Measurements from ENCODE around the gene NPPC. TPM values are rescaled to one million over a fixed set of nuclear protein-coding genes. Genes with fewer than 3 reads are reported as not detected.

Gene NPPC
- not detected in 2 replicates for total RNA-seq

GRCh38 chr2:231926180-231926741, at the start of gene NPPC:
Gene NPPC, minus strand, starts transcription at chr2:231926396. Its CDS starts 147 bp downstream, at chr2:231926249.

GRCh38 chr2:231961349-231962166, 35.4 kb upstream of the NPPC start, which contains the start of gene DIS3L2:
Gene DIS3L2, plus strand, starts transcription at chr2:231961713. Its CDS starts 53,215 bp downstream, at chr2:232014928.

Other genes starting within 250 kb of the NPPC start
- 655 and 888 TPM in 2 replicates for gene PTMA, start 217.9 kb downstream of the NPPC start, total RNA-seq
- 15.7 and 20.4 TPM in 2 replicates for gene PDE6D, start 145.1 kb downstream of the NPPC start, total RNA-seq
- 22.1 and 26.6 TPM in 2 replicates for gene COPS7B, start 140.0 kb downstream of the NPPC start, total RNA-seq
- 14.6 and 16.6 TPM in 2 replicates for gene DIS3L2, start 35.3 kb upstream of the NPPC start, total RNA-seq

All from epithelial cell of alveolus of lung (primary cell).